ENCODE results near the gene TANC1. TPM values are rescaled to one million over a fixed set of nuclear protein-coding genes. Genes with fewer than 3 reads are reported as not detected.

Gene TANC1
- total RNA-seq, 1 donor: 34.7 TPM

- Histone ChIP-seq H3K27me3 (ENCODE audit: insufficient read depth, low read length) (no peaks in the 10 kb centered on the region), H2AFZ (ENCODE audit: low read length) (no peak overlapping the region), H3K4me2 (ENCODE audit: insufficient read depth, low read length) (no peak overlapping the region), H3K4me1 (ENCODE audit: insufficient read depth, low read length) (peaks cover 13% of the 10 kb centered on the region), H3K36me3 (ENCODE audit: insufficient read depth, low read length) (no peaks in the 10 kb centered on the region), H3K27ac (ENCODE audit: low read depth, low read length) (no peak overlapping the region), H3K79me2 (ENCODE audit: insufficient read depth, low read length) (peaks cover 15% of the 10 kb centered on the region), H4K20me1 (ENCODE audit: insufficient read depth, low read length) (no peaks in the 10 kb centered on the region), H3K4me3 (ENCODE audit: insufficient read depth, low read length) (no peak overlapping the region), H3K9me3 (ENCODE audit: low read depth, low read length) (no peaks in the 10 kb centered on the region)
- no peak for TF ChIP-seq CTCF (IDR thresholded peaks at IDR 0.05; ENCODE audit: extremely low read depth, low read depth, low read length)
- no peak for DNase-seq (ENCODE audit: insufficient read length, low spot score, missing footprints)
Observed at GRCh38 chr2:158965641-158966040, 2.8 kb upstream of the TANC1 start.

GRCh38 chr2:158966312-158966711, 2.1 kb upstream of the TANC1 start:
- Histone ChIP-seq H3K36me3 (ENCODE audit: insufficient read depth, low read length) (no peaks in the 10 kb centered on the region), H3K79me2 (ENCODE audit: insufficient read depth, low read length) (peaks cover 21% of the 10 kb centered on the region), H4K20me1 (ENCODE audit: insufficient read depth, low read length) (peaks cover 7% of the 10 kb centered on the region), H3K4me1 (ENCODE audit: insufficient read depth, low read length) (peaks cover 15% of the 10 kb centered on the region), H3K9me3 (ENCODE audit: low read depth, low read length) (no peaks in the 10 kb centered on the region), H3K27ac (ENCODE audit: low read depth, low read length) (no peak overlapping the region), H2AFZ (ENCODE audit: low read length) (no peak overlapping the region), H3K4me3 (ENCODE audit: insufficient read depth, low read length) (no peak overlapping the region), H3K4me2 (ENCODE audit: insufficient read depth, low read length) (no peak overlapping the region), H3K27me3 (ENCODE audit: insufficient read depth, low read length) (no peaks in the 10 kb centered on the region)
- TF ChIP-seq CTCF (IDR thresholded peaks at IDR 0.05; ENCODE audit: extremely low read depth, low read depth, low read length): no peak
- no peak for DNase-seq (ENCODE audit: insufficient read length, low spot score, missing footprints)

GRCh38 chr2:158967114-158967730, 1.2 kb upstream of the TANC1 start:
- Histone ChIP-seq H3K9me3 (ENCODE audit: low read depth, low read length) (no peaks in the 10 kb centered on the region), H3K27me3 (ENCODE audit: insufficient read depth, low read length) (no peaks in the 10 kb centered on the region), H3K4me1 (ENCODE audit: insufficient read depth, low read length) (peaks cover 15% of the 10 kb centered on the region), H3K27ac (ENCODE audit: low read depth, low read length) (peak overlapping the region; percentile 74), H2AFZ (ENCODE audit: low read length) (peak overlapping the region; percentile 87), H3K4me2 (ENCODE audit: insufficient read depth, low read length) (peak overlapping the region; percentile 95), H3K4me3 (ENCODE audit: insufficient read depth, low read length) (peak overlapping the region; percentile 82), H3K36me3 (ENCODE audit: insufficient read depth, low read length) (no peaks in the 10 kb centered on the region), H3K79me2 (ENCODE audit: insufficient read depth, low read length) (peaks cover 30% of the 10 kb centered on the region), H4K20me1 (ENCODE audit: insufficient read depth, low read length) (peaks cover 15% of the 10 kb centered on the region)
- TF ChIP-seq CTCF (IDR thresholded peaks at IDR 0.05; ENCODE audit: extremely low read depth, low read depth, low read length): no peak
- peak; percentile 54 for DNase-seq (ENCODE audit: insufficient read length, low spot score, missing footprints)

GRCh38 chr2:158967731-158968395, 577 bp upstream of the TANC1 start:
- TF ChIP-seq CTCF (IDR thresholded peaks at IDR 0.05; ENCODE audit: extremely low read depth, low read depth, low read length): no peak
- H3K27me3 ChIP-seq (ENCODE audit: insufficient read depth, low read length): no peaks in the 10 kb centered on the region
- peaks cover 15% of the 10 kb centered on the region for H3K4me1 ChIP-seq (ENCODE audit: insufficient read depth, low read length)
- peak overlapping the region; percentile 74 for H3K27ac ChIP-seq (ENCODE audit: low read depth, low read length)
- peak; percentile 68 for DNase-seq (ENCODE audit: insufficient read length, low spot score, missing footprints)
- H3K9me3 ChIP-seq (ENCODE audit: low read depth, low read length): no peaks in the 10 kb centered on the region
- H3K4me2 ChIP-seq (ENCODE audit: insufficient read depth, low read length): peak overlapping the region; percentile 95
- peaks cover 19% of the 10 kb centered on the region for H4K20me1 ChIP-seq (ENCODE audit: insufficient read depth, low read length)
- H3K4me3 ChIP-seq (ENCODE audit: insufficient read depth, low read length): peak overlapping the region; percentile 82
- H3K79me2 ChIP-seq (ENCODE audit: insufficient read depth, low read length): peaks cover 37% of the 10 kb centered on the region
- H2AFZ ChIP-seq (ENCODE audit: low read length): peak overlapping the region; percentile 87
- H3K36me3 ChIP-seq (ENCODE audit: insufficient read depth, low read length): no peaks in the 10 kb centered on the region

All from osteoblast (primary cell).